CD4-positive, alpha-beta T cell treated with Interleukin-4 for 1 hour (primary cell): Measurements from ENCODE around the gene QKI.
A peak's percentile ranks its signal among the peaks of the same experiment; 100 is the strongest.
"Not testable (repeated sequence)": the region's sequence is repeated elsewhere in the genome, so short reads cannot be mapped to it uniquely, and the experiment has no call there.

ENCODE experiments used
- DNase-seq, 2 donors: peaks; one replicate each; pipeline ENCODE4 v3.0.0-alpha.2; 2020 to 2022

Gene QKI

GRCh38 chr6:163444077-163444476 is 29.6 kb downstream of the QKI start:
- DNase-seq: no peak

DNA sequence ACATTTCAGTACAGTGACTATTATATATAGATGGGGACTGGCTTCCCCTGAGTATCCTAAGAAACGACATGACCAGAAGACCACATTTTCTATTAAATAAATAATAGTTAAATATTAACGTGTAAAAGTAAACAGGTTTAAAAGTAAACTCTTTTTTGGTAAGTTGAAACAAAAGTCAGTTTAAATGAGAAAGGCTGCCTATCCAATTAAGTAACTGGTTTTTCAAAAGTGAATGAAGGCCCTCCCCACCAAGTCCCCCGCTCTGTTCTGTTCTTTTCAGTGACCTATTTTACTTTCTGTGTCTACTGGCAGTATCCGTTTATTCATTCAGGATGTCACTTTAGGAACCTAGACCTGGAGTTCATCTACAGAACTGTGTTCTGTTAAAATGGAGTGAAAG is 32.0 kb downstream of the QKI start:
- no peak for DNase-seq

- no peak for DNase-seq
These were observed 34.6 kb downstream of the QKI start for GRCh38 chr6:163449076-163449475.

DNA sequence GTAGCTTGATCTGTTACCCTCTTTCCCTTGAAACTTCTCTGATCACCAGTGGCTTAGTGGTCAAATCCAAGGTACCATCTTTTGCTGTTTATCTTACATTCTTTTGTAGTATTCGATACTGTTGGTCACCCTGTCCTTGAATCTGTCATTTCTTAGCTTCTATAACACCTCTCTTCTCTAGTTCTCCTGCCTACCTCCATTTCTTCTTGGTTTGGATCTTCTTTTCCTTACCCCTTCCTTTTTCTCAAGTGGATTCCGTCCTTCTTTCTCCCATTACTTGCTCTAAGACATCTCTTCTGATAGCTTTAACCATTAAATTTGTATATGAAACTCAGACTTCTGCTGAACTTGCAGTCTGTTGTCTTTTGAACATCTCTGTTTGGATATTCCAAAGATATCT is 39.9 kb downstream of the QKI start:
- DNase-seq: no peak

GRCh38 chr6:163455552-163455951 is 41.0 kb downstream of the QKI start:
- DNase-seq: no peak

DNA sequence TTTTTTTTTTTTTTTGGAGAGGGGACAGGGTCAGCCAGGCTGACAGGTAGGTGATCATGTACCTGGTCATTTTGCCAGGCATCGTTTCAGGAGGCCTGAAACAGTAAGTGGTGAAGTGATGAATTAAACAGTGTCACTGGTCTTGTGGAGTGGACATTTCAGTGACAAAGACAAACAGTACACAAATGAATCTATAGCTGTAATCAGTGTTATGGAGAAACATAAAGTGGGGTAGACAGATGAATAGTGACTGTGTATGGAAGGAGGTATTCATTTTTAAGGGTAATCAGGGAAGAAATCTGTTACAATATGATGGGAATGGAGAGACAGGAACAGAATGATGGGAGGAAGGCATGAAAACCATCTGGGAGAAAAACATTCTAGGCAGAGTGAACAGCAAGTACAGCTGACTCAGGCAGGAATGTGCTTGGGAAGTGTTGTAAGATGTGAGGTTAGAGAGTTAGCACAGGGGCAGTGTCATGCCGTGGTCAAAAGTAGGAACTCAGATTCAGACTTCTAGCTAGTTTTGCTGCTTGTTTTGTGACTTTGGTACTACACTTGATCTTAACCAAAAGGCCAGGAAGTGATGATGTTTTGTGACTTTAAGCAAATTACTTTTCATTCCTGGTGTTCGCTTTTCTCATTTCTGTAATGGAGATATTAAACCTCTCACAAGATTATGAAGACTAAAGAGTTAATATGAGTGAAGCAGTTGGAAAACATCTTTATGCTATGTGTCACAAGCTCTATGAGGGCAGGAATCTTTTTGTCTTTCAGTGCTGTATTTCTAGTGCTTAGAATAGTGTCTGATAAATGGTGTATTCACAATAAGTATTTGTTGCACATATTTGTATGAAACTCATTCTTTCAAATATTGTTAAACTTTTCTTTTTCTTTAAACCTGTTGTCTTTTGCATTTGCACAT is 43.4 kb downstream of the QKI start:
- peak in 1 of 2 donors; percentile 20 for DNase-seq

- no peak for DNase-seq
These were observed 44.5 kb downstream of the QKI start for GRCh38 chr6:163459007-163459406.

DNA sequence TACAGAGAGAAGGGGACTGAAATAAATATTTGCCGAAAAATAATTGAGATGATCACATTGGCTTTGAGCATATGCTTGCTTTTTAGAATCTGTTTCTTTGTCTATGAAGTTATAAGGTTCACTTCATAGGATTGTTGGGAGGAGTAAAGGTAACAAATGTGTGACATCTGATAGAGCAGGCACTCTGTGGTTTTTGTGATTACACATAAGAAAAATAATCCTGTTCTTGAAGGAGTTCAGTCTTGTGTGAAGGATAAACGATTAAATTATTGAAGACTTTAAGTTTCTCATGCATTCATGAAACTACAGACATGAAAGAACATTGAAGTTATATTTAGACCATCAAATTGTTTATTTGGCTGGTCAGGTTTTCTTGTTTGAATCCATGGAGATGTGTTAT is 45.0 kb downstream of the QKI start:
- no peak for DNase-seq

GRCh38 chr6:163460307-163460782 is 45.8 kb downstream of the QKI start:
- peak in 1 of 2 donors; percentile 75 for DNase-seq

DNA sequence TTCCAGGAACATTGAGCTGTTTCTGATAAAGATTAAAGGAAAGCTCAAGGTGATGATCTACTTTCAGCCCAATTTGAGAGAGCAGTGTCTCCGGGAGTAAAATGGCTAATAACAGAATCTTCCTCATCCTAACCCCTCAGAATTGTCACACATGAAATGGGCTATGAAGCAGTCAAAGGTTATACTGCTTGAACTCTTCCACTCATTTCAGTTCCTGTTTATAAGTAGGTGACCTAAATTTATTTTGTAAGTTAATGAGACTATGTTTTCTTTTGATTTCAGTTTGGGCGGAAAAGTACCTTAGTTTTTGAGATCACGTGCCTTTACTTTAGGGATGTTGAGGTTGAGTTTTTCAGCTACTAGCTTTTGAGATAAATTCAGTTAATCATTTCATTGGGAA is 47.2 kb downstream of the QKI start:
- DNase-seq: peak in 1 of 2 donors; percentile 50

DNA sequence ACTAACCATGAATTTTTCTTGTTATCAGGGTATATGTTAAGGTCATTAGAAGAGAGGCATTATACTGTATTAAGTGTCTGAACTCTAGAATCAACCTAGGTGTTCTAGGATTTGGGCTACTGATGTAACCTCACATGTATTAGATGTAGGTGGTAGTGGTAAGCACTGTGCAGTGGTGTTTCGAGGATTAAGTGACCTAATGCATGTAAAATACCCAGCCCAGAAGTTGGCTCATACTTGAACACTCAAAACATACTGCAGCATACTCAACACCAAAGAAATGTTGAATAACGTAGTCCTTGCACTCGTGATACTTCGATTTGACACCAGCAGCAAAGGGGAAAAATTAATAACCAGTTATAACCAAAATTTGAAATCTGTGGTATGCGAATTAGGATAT is 48.7 kb downstream of the QKI start:
- no peak for DNase-seq

DNA sequence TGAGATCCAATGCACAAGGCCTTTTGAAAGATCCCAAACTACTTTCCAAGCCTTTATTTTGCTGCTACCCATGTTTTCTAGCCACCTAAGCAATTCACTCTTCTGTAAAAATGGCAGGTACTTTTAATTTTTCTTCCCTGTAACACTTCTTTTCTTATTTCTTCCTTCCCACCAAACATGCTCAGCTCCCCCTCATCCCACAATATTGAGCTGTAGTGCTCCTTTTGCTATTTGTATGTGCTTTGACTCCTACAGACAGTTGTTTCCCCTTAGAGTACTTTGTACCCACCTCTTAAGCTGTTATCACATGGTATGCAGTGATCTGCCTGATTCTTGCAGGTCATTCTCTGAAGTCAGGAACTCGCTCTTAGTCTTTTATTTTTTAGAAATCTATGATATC is 49.3 kb downstream of the QKI start:
- no peak for DNase-seq

- DNase-seq: no peak
These were observed 52.4 kb downstream of the QKI start for GRCh38 chr6:163466839-163467390.

GRCh38 chr6:163468738-163469137 is 54.2 kb downstream of the QKI start:
- DNase-seq: no peak

GRCh38 chr6:163469459-163469985 is 55.0 kb downstream of the QKI start:
- DNase-seq: no peak

DNA sequence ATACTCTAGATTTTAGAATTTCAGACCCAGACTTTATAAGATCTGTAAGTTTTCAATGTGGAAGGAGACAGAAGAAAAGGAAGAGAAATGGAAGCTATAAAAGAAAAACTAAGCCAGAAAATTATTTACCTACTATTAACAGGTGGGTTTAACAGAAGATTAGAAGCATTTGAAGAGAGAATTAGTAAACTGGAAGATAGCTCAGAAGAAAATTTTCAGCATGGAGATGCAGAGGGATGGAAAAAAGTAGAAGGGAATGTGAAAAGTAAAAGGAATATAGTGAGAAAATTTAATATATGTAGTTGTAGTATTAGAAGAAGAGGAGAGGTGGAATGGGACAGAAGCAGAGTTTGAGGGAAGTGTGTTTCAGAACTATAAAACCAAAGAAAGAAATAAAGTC is 56.1 kb downstream of the QKI start:
- no peak for DNase-seq

GRCh38 chr6:163474581-163474980 is 60.1 kb downstream of the QKI start:
- DNase-seq: no peak

- not testable (repeated sequence) for DNase-seq
These were observed 62.4 kb downstream of the QKI start for GRCh38 chr6:163476946-163477345.

- no peak for DNase-seq
These were observed 68.6 kb downstream of the QKI start for GRCh38 chr6:163483107-163483506.

DNA sequence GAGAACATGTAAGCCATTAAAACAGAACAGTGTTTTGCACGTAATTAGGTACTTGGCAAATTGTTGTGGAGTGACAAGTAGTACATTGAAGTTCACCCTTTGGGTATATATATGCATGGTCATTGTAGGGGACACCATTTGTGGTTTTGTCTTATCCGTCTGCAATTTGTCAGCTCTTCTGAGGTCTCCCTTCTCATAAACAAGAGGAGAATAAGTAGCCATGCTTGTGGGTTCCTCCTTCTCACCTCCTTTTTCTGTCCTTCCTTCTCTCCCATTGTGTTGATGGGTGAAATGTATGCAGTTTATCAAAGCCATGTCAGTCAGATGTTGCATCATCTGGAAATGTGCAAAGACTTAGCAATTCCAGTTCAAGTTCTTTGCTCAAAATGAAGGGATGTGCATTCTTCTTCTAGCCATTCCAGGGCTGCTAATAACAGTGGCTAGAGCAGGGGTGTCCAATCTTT is 70.9 kb downstream of the QKI start:
- DNase-seq: no peak

DNA sequence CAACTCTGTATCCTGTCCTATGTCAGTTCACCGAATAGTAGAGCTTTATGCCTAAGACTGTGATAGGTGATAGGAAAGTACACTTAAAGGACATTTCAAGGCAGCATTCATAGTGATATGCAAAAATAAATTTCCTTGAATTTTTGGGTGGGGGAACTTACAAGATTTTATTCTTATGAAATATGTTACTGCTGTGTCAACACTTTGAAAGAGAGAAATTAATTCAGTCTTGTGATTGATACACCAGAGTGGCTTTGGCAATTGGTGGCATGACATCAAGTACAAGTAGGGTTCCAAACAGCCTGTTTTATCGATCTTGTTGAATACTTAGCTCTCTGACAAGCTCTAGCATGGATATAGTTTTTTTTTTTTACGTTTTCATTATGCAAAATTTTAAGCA is 72.3 kb downstream of the QKI start:
- no peak for DNase-seq

DNA sequence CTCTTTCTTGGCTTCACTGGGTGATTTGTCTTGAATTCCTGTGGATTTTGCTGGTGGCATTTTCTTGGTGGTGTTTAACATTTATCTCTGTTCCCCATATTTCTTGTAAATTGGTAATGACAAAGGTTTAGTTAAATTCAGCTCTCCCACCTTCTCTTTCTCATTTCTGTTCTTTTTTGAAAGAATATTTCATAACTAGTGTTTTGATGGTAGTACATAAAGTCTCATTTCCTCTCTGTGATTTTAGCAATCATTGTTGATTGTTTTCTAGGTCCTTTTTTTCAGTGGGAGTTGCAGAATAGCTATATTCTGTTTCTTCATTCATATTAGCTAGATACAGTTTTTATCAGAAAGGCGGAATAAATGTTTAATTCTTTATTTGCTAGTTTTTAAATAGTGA is 73.1 kb downstream of the QKI start:
- DNase-seq: no peak

DNA sequence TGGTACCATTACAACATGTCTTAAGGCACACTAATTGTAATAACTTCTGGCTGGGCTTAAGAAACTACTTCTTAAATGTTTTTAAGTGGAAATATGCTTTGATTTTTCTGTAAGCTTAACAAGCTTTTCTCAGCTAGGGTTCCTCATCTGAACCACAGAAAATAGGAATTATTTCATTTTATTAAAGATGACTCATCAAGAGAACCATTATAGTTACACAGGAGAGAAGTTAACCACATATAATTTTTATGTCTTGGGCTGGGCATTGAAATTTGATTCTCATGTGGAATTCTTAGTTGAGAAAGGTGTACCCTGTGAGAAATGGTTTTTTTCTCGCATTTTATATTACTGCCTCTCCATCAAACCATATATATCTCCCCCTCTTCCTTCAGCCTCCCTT is 75.1 kb downstream of the QKI start:
- DNase-seq: no peak
